Left renal cortex interstitium (tissue), 4 donors: ENCODE results near the gene SP9. TPM values are rescaled to one million over a fixed set of nuclear protein-coding genes. Genes with fewer than 3 reads are reported as not detected.

Experiments
- DNase-seq, 4 donors: peaks; one replicate each; pipeline ENCODE4 v3.0.0-alpha.2; 2013; ENCODE audit warnings: low read depth in 4 of 4, low spot score in 2 of 4, missing footprints in 1 of 4
- polyA plus RNA-seq, 4 donors: library from polyadenylated mRNA; unstranded; fragments of 120-200 nt; gene quantifications; one replicate each; pipeline ENCODE4 v1.2.1, GENCODE V29; 2013; ENCODE audit not compliant: insufficient read length in 4 of 4

SP9 gene
- polyA plus RNA-seq, 4 donors, result not detected

- peak in 2 of 4 donors; percentile 4 to 11 for DNase-seq
Measured at GRCh38 chr2:174333017-174333371, 1.8 kb upstream of the SP9 start.

GRCh38 chr2:174333372-174334277 lies 1.1 kb upstream of the SP9 start:
- peak in 2 of 4 donors; percentile 13 to 29 for DNase-seq

- peak in 2 of 4 donors; percentile 6 to 37 for DNase-seq
Measured at GRCh38 chr2:174334278-174334715, 457 bp upstream of the SP9 start.

GRCh38 chr2:174335254-174335987 lies 667 bp downstream of the SP9 start:
- peak in 2 of 4 donors; percentile 8 to 29 for DNase-seq

- peak in 3 of 4 donors; percentile 15 to 44 (median 25) for DNase-seq
Measured at GRCh38 chr2:174335988-174336500, 1.3 kb downstream of the SP9 start.

GRCh38 chr2:174336501-174337336 lies 2.0 kb downstream of the SP9 start:
- DNase-seq, result peak in 1 of 4 donors; percentile 24

- peak in 3 of 4 donors; percentile 25 to 55 (median 49) for DNase-seq
Measured at GRCh38 chr2:174337337-174338146, 2.8 kb downstream of the SP9 start.

- DNase-seq, result peak in 1 of 4 donors; percentile 10
Measured at GRCh38 chr2:174338147-174338605, 3.4 kb downstream of the SP9 start.

GRCh38 chr2:174338671-174339560 lies 4.2 kb downstream of the SP9 start:
- DNase-seq, result peak in 2 of 4 donors; percentile 15 to 67

GRCh38 chr2:174339561-174340399 lies 5.0 kb downstream of the SP9 start:
- peak in 2 of 4 donors; percentile 20 to 60 for DNase-seq

GRCh38 chr2:174340400-174341292 lies 5.9 kb downstream of the SP9 start:
- DNase-seq, result peak in 1 of 4 donors; percentile 2

GRCh38 chr2:174341293-174341994 lies 6.7 kb downstream of the SP9 start:
- DNase-seq, result peak in 3 of 4 donors; percentile 69 to 80 (median 75)

GRCh38 chr2:174341995-174342685 lies 7.4 kb downstream of the SP9 start:
- no peak for DNase-seq

- peak in 2 of 4 donors; percentile 10 to 53 for DNase-seq
Measured at GRCh38 chr2:174342686-174343342, 8.1 kb downstream of the SP9 start.

GRCh38 chr2:174343343-174343622 lies 8.5 kb downstream of the SP9 start:
- peak in 2 of 4 donors; percentile 10 to 47 for DNase-seq
